ENCODE data around the gene MYOCOS.
"Not testable (repeated sequence)": the region's sequence is repeated elsewhere in the genome, so short reads cannot be mapped to it uniquely, and the experiment has no call there.

Gene MYOCOS, protein sequence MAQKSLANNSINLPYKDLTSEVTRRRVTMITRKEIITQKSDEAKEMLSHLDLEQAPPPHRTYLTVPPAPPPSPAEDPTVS

DNA sequence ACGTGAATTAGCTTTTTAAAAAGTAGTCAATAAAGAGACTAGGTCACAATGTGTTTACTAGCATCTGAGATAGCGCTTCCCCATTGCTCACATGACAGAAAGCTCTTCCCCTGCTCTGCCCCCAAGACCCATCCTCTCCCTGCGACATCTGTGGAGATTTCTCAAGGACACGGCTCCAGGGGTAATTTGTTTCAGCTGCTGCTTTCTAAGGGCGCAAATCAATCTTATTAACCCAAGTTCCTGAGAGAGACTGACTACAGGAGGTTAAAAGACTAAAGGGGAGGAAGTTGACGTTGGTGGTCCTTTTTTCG lies at the start of gene MYOCOS:
TSS of gene MYOCOS (plus strand) at position 92 of the 311 bp plus-strand sequence. CDS start 1,641 bp downstream, outside the sequence.
- H3K9me3 Mint-ChIP-seq: no peaks in the 10 kb centered on the region
- H3K27me3 Mint-ChIP-seq: no peaks in the 10 kb centered on the region
- no peaks in the 10 kb centered on the region for H3K36me3 Mint-ChIP-seq (ENCODE audit: low read depth)
- H3K4me1 Mint-ChIP-seq (ENCODE audit: low read depth): no peaks in the 10 kb centered on the region
- no peak within 1 kb of the TSS for H3K4me3 Mint-ChIP-seq
- intact Hi-C loops (cut with micrococcal nuclease): no loop called here
- no peak within 1 kb of the TSS for H3K27ac Mint-ChIP-seq

DNA sequence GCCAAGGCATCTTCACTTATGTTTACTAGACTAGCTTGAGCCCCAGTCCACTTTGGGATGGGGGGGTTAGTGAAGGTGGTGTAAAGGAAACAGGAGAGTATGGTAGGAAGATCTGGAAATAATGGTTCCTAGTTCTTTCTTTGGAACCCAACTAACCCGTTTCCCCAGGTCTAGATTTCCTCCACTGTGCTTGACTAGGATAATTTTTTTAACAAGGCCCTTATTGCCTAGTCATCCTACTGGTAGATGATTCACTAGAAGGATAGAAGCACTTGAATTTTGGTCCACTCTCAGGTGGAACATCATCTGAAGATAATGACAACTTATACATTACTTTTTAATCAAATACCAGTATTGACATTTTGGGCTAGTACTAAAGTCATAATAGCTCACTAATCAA lies 45.9 kb upstream of the MYOCOS start:
- H3K4me1 Mint-ChIP-seq (ENCODE audit: low read depth): no peaks in the 10 kb centered on the region
- intact Hi-C loops (cut with micrococcal nuclease): no loop called here
- no peak overlapping the region for H3K27ac Mint-ChIP-seq
- H3K4me3 Mint-ChIP-seq: no peak overlapping the region
- H3K9me3 Mint-ChIP-seq: no peaks in the 10 kb centered on the region
- H3K27me3 Mint-ChIP-seq: no peaks in the 10 kb centered on the region
- peaks cover 84% of the 10 kb centered on the region for H3K36me3 Mint-ChIP-seq (ENCODE audit: low read depth)

DNA sequence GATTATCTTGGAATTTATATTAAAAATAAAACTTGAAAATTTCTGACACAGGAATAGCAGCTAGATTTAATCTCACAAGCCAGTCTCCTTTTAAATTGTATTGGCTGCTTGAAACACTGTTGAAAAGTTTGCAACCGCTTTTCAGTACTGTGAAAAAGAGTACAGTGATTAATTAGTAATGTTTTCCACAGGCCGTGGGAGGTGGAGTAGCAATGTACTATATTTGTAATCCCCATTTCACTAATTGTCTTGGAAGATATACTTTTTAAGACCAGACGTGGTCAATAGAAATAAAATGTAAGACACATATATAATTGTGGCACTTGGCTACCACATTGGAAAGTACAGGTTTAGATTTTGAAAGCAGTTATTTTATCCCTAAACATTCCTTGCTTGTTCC lies 40.8 kb upstream of the MYOCOS start:
- Mint-ChIP-seq H3K9me3 (no peaks in the 10 kb centered on the region), H3K4me1 (ENCODE audit: low read depth) (no peaks in the 10 kb centered on the region), H3K27me3 (no peaks in the 10 kb centered on the region), H3K27ac (no peak overlapping the region), H3K4me3 (no peak overlapping the region), H3K36me3 (ENCODE audit: low read depth) (peaks cover 96% of the 10 kb centered on the region)
- intact Hi-C loops (cut with micrococcal nuclease): no loop called here

DNA sequence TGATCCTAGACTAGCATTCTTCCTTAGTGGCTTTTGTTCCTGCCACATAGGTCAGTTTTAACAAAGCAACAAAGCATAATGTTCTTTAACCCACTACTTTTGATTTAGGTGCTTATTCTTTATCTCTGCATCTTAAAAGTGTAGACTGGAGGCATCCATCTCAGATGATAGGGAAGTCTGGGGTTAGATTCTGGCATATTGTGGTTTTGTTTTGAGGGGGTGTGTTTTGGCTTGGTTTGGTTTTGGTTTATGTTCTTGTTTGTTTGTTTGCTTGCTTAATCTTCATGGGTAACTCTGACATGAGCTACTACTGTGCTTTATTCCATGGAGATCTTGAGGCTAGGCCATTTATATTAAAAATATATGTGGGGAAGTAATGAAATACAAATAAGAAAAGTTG lies 40.3 kb upstream of the MYOCOS start:
- no peaks in the 10 kb centered on the region for H3K27me3 Mint-ChIP-seq
- H3K27ac Mint-ChIP-seq: peak overlapping the region; percentile 18
- intact Hi-C loops (cut with micrococcal nuclease): no loop called here

DNA sequence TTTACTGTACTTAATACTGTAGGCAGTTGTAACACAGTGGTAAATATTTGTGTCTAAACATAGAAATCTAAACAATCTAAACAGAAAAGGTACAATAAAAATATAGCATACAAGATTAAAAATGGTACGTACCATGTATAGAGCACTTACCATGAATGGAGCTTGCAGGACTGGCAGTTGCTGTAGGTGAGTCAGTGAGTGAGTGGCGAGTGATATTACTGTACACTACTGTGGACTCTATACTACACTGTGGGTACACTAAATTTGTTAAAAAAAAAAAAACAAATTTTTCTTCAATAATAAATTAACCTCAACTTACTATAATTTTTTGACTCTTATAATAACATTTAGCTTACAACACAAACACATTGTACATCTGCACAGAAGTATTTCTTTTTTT lies 39.5 kb upstream of the MYOCOS start:
- no peaks in the 10 kb centered on the region for H3K9me3 Mint-ChIP-seq
- H3K4me3 Mint-ChIP-seq: no peak overlapping the region
- no peak overlapping the region for H3K27ac Mint-ChIP-seq
- intact Hi-C loops (cut with micrococcal nuclease): no loop called here
- peaks cover 96% of the 10 kb centered on the region for H3K36me3 Mint-ChIP-seq (ENCODE audit: low read depth)
- H3K4me1 Mint-ChIP-seq (ENCODE audit: low read depth): no peaks in the 10 kb centered on the region
- no peaks in the 10 kb centered on the region for H3K27me3 Mint-ChIP-seq

More for the DNA sequence above, 40.3 kb upstream of the MYOCOS start:
- Mint-ChIP-seq H3K36me3 (ENCODE audit: low read depth) (peaks cover 96% of the 10 kb centered on the region), H3K4me1 (ENCODE audit: low read depth) (no peaks in the 10 kb centered on the region), H3K4me3 (no peak overlapping the region), H3K9me3 (no peaks in the 10 kb centered on the region)

DNA sequence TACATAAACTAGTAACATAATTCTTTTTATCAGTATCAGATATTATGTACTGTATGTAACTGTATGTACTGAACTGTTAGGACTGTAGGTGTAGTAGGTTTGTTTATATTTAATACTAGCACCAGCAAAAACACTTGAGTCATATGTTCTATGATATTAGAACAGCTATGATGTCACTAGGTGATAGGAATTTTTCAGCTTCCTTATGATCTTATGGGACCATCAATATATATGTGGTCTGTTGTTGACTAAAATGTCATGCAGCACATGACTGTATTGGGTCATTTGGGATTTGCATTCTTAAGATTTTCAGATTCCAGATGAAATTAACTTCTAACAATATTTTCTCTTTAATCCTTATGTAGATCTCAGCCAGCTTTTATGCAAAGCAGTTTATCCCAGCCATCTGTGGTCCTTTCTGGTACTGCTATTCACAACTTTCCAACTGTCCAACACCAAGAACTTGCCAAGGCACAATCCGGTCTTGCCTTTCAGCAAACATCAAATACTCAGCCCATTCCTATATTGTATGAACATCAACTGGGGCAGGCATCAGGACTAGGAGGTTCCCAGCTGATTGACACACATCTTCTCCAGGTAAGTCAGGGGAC lies 38.3 kb upstream of the MYOCOS start:
- H3K27me3 Mint-ChIP-seq: no peaks in the 10 kb centered on the region
- peaks cover 94% of the 10 kb centered on the region for H3K36me3 Mint-ChIP-seq (ENCODE audit: low read depth)
- no peaks in the 10 kb centered on the region for H3K4me1 Mint-ChIP-seq (ENCODE audit: low read depth)
- H3K27ac Mint-ChIP-seq: no peak overlapping the region
- intact Hi-C loops (cut with micrococcal nuclease): no loop called here
- no peak overlapping the region for H3K4me3 Mint-ChIP-seq
- no peaks in the 10 kb centered on the region for H3K9me3 Mint-ChIP-seq

DNA sequence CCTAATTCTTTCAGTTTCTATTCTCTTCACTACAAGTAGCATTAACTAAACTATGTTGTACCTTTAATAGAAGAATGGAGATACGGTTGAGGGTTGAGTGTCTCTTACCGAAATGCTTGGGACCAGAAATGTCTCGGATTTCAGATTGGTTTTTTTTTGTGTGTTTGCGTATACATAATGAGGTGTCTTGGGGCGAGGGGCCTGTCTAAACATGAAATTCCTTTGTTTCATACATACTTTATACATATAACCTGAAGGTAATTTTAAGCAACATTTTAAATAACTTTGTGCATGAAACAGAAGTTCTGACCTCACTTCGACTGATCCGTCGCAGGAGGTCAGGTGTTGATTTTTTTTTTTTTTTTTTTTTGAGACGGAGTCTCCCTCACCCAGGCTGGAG lies 36.3 kb upstream of the MYOCOS start:
- Mint-ChIP-seq H3K36me3 (ENCODE audit: low read depth) (peaks cover 94% of the 10 kb centered on the region), H3K9me3 (no peaks in the 10 kb centered on the region), H3K4me1 (ENCODE audit: low read depth) (no peaks in the 10 kb centered on the region), H3K27me3 (no peaks in the 10 kb centered on the region), H3K27ac (no peak overlapping the region), H3K4me3 (no peak overlapping the region)
- intact Hi-C loops (cut with micrococcal nuclease): loop anchor here (5.0 kb wide), 1 partner anchor 48 kb away; no protein-coding TSS in a partner anchor

DNA sequence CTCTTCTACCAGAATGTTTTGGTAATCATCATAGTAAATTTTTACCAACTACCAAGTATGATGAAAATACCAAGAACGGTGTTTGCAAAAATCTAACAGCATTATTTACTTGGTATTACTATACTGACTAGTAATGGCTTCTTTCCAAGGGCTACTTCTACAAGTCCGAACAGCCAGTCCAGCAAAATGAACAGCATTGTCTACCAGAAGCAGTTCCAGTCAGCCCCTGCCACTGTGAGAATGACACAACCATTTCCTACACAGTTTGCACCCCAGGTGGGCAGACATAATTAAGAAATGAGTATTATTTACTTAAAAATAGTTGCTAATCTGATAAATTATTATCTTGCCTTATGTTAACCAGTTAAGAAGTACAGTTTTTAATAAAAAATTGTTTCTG lies 33.8 kb upstream of the MYOCOS start:
- Mint-ChIP-seq H3K36me3 (ENCODE audit: low read depth) (peaks cover 95% of the 10 kb centered on the region), H3K27ac (no peak overlapping the region)

DNA sequence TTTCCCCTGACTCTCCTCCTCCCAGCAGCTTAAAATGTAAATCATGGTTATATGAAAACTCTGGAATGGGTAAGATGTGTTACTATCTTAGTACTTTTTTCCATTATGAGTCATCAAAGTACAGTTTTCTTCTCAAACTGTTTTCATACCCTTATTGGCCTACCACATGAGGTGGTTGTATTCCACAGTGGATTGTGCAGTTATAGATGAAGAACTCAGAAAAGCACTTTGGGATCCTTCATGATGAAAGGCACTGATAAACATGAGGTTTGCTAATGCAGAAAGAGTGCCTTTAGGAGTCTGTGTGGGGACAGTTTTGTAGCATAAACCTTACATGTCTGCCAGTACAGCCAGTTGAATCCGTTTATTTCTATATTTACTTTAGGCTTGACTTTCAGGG lies 32.0 kb upstream of the MYOCOS start:
- intact Hi-C loops (cut with micrococcal nuclease): no loop called here
- Mint-ChIP-seq H3K4me1 (ENCODE audit: low read depth) (no peaks in the 10 kb centered on the region), H3K36me3 (ENCODE audit: low read depth) (peaks cover 85% of the 10 kb centered on the region), H3K27ac (no peak overlapping the region), H3K4me3 (no peak overlapping the region), H3K9me3 (no peaks in the 10 kb centered on the region), H3K27me3 (no peaks in the 10 kb centered on the region)

More for the DNA sequence above, 33.8 kb upstream of the MYOCOS start:
- no peaks in the 10 kb centered on the region for H3K9me3 Mint-ChIP-seq
- no peak overlapping the region for H3K4me3 Mint-ChIP-seq
- H3K27me3 Mint-ChIP-seq: no peaks in the 10 kb centered on the region
- no peaks in the 10 kb centered on the region for H3K4me1 Mint-ChIP-seq (ENCODE audit: low read depth)
- intact Hi-C loops (cut with micrococcal nuclease): loop anchor here (5.0 kb wide), 1 partner anchor 51 kb away; no protein-coding TSS in a partner anchor

DNA sequence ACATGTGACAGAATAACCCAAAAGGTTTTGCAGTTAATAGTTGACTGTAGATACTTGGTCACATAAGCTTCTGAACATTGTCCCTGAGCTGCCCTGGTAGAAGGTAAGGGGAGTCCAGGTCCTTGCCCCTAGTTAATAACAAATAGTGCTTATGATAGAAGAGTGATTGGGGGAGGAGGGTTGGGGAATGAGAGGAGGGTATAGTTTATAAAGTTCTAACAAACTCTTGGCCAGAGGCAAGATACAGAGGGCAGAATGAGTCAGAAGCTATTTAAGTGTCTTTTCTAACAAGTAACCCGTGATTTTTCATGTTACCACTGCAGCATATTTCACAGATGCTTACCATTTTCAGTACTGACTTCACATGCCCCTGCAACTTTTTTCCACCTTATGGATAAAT lies 26.7 kb upstream of the MYOCOS start:
- Mint-ChIP-seq H3K27me3 (no peaks in the 10 kb centered on the region), H3K4me1 (ENCODE audit: low read depth) (peaks cover 7% of the 10 kb centered on the region), H3K9me3 (no peaks in the 10 kb centered on the region), H3K36me3 (ENCODE audit: low read depth) (peaks cover 34% of the 10 kb centered on the region), H3K4me3 (no peak overlapping the region), H3K27ac (no peak overlapping the region)
- intact Hi-C loops (cut with micrococcal nuclease): no loop called here

DNA sequence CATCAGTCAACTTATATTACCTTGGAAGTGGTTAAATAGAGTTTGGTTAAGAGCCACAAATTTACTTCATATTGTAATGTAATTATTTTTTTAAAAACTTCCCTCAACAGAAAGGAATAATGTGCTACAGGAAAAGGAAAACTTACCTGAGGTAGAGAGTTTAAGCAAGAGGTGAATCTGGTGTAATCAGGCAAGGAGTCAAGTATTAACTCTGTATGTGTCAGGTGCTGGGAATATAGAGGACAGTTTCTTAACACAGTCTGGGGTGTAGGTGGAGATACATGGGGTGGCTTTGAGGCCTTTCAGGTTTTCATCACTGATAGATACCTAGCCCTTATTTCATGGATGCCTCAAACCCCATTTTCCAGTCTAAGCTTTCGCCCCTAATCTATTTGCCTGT lies 25.9 kb upstream of the MYOCOS start:
- no peak overlapping the region for H3K4me3 Mint-ChIP-seq
- peaks cover 7% of the 10 kb centered on the region for H3K4me1 Mint-ChIP-seq (ENCODE audit: low read depth)
- intact Hi-C loops (cut with micrococcal nuclease): no loop called here
- H3K9me3 Mint-ChIP-seq: no peaks in the 10 kb centered on the region
- no peak overlapping the region for H3K27ac Mint-ChIP-seq
- peaks cover 26% of the 10 kb centered on the region for H3K36me3 Mint-ChIP-seq (ENCODE audit: low read depth)
- H3K27me3 Mint-ChIP-seq: no peaks in the 10 kb centered on the region

DNA sequence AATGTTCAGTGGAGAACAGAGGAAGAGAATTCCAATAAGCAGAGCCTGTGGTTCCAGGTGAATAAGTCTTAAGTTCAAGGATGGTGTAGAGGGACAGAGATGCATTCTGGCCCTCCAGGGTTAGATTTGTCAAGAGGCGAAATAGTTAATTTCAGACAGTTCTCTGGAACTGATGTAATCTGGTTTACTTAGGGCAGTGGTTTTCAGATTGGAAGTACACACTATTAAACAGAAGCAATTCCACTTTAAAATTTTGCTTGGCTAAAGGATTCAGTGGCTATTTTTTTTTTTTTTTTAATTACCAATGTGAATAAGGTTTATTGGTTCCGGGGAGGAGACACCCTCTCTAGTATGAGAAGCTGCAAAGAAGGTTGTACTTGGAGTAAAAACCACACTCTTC lies 25.3 kb upstream of the MYOCOS start:
- Mint-ChIP-seq H3K4me1 (ENCODE audit: low read depth) (peaks cover 7% of the 10 kb centered on the region), H3K27me3 (no peaks in the 10 kb centered on the region), H3K4me3 (no peak overlapping the region), H3K27ac (no peak overlapping the region), H3K9me3 (no peaks in the 10 kb centered on the region), H3K36me3 (ENCODE audit: low read depth) (peaks cover 20% of the 10 kb centered on the region)
- intact Hi-C loops (cut with micrococcal nuclease): no loop called here

DNA sequence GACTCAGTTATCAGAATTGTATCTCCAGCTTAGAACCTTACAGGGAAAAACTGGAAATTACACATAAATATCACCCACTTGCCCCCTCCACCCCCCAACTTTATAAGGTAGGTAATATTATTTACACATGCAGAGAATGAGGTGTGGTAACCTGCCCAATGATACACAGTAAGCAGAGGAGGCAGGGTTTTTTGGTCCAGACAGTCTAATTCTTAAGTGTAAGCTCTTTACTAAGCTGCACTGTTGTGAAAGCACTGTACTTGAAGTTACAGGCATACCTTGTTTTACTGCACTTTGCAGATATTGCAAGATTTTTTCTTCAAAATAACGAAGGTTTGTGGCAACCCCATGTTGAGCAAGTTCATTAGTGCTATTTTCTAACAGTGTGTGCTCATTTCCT lies 24.8 kb upstream of the MYOCOS start:
- H3K36me3 Mint-ChIP-seq (ENCODE audit: low read depth): peaks cover 15% of the 10 kb centered on the region
- peaks cover 7% of the 10 kb centered on the region for H3K4me1 Mint-ChIP-seq (ENCODE audit: low read depth)
- no peaks in the 10 kb centered on the region for H3K27me3 Mint-ChIP-seq
- no peak overlapping the region for H3K27ac Mint-ChIP-seq
- no peak overlapping the region for H3K4me3 Mint-ChIP-seq
- no peaks in the 10 kb centered on the region for H3K9me3 Mint-ChIP-seq
- intact Hi-C loops (cut with micrococcal nuclease): no loop called here

DNA sequence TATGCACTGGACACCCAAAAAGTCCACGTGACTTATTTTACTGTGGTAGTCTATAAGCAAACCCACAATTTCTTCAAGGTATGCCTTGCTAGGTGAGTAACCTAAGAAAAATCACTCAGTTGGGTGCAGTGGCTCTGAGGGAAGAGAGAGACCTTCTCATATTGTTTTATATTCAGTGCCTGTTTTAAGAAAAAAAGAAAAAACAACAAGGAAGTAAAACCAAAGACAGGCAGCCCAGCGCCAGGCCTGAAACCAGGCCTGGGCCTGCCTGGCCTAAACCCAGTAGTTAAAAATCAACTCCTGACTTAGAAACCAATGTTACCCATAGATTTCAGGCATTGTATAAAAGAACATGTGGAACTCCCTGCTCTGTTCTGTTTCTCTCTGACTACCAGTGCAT lies 21.7 kb upstream of the MYOCOS start:
- H3K4me1 Mint-ChIP-seq (ENCODE audit: low read depth); H3K4me3 Mint-ChIP-seq; intact Hi-C loops (cut with micrococcal nuclease); H3K9me3 Mint-ChIP-seq; H3K36me3 Mint-ChIP-seq (ENCODE audit: low read depth); H3K27me3 Mint-ChIP-seq; H3K27ac Mint-ChIP-seq: not testable (repeated sequence)

DNA sequence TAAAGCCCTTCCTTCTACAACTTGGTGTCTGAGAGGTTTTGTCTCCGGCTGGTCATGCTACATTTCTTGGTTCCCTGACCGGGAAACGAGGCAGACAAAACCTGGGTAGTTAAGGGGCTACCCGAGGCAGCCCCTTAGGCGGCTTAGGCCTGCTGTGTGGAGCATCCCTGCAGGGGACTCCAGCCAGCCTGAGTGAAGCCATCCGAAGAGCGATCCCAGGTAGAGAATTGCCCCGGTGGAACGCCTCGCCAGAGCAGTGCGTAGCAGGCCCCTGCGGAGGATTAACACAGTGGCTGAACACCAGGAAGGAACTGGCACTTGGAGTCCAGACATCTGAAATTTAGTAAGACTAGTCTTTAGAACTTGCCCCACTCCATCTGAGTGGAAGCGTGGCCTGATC lies 21.2 kb upstream of the MYOCOS start:
- H3K27me3 Mint-ChIP-seq: no peaks in the 10 kb centered on the region
- H3K9me3 Mint-ChIP-seq: no peaks in the 10 kb centered on the region
- H3K27ac Mint-ChIP-seq: no peak overlapping the region
- H3K36me3 Mint-ChIP-seq (ENCODE audit: low read depth): no peaks in the 10 kb centered on the region
- intact Hi-C loops (cut with micrococcal nuclease): no loop called here
- H3K4me3 Mint-ChIP-seq: no peak overlapping the region
- peaks cover 6% of the 10 kb centered on the region for H3K4me1 Mint-ChIP-seq (ENCODE audit: low read depth)

Measured in dendritic cell treated with granulocyte-macrophage colony-stimulating factor and Interleukin-4, amounts not matched to agents 40 ng/mL and 50 ng/mL, for 4 days (primary cell).